GM21515 (cell line): ENCODE data around the gene VAV3.

Source experiments
- ATAC-seq: cut with Tn5 transposase; IDR thresholded peaks from one replicate; pipeline ENCODE4 v1.9.1; 2021; ENCODE audit not compliant: unreplicated experiment

Gene VAV3

GRCh38 chr1:107972391-107973180 lies 7.6 kb upstream of the VAV3 start:
- ATAC-seq: no peak

GRCh38 chr1:107966550-107966949 lies 1.6 kb upstream of the VAV3 start:
- no peak for ATAC-seq

GRCh38 chr1:107964336-107965109 lies 457 bp downstream of the VAV3 start:
- ATAC-seq: no peak

GRCh38 chr1:107963601-107964335 lies 1.2 kb downstream of the VAV3 start:
- peak; percentile 81 for ATAC-seq

- ATAC-seq: no peak
These were observed 2.0 kb downstream of the VAV3 start for GRCh38 chr1:107963008-107963407.

GRCh38 chr1:107954719-107955415 lies 10.1 kb downstream of the VAV3 start:
- no peak for ATAC-seq

- no peak for ATAC-seq
These were observed 10.9 kb downstream of the VAV3 start for GRCh38 chr1:107954126-107954525.

- ATAC-seq: no peak
These were observed 11.4 kb downstream of the VAV3 start for GRCh38 chr1:107953556-107953955.

- ATAC-seq: no peak
These were observed 12.0 kb downstream of the VAV3 start for GRCh38 chr1:107952989-107953388.

- no peak for ATAC-seq
These were observed 14.5 kb downstream of the VAV3 start for GRCh38 chr1:107950464-107950863.

GRCh38 chr1:107949467-107950253 lies 15.3 kb downstream of the VAV3 start:
- ATAC-seq: peak; percentile 86

GRCh38 chr1:107946794-107947193 lies 18.2 kb downstream of the VAV3 start:
- ATAC-seq: no peak

- ATAC-seq: no peak
These were observed 21.3 kb downstream of the VAV3 start for GRCh38 chr1:107943694-107944093.

- no peak for ATAC-seq
These were observed 22.2 kb downstream of the VAV3 start for GRCh38 chr1:107942814-107943213.

- no peak for ATAC-seq
These were observed 23.4 kb downstream of the VAV3 start for GRCh38 chr1:107941531-107941930.

GRCh38 chr1:107941123-107941522 lies 23.9 kb downstream of the VAV3 start:
- no peak for ATAC-seq

GRCh38 chr1:107940701-107941100 lies 24.3 kb downstream of the VAV3 start:
- no peak for ATAC-seq

GRCh38 chr1:107940017-107940577 lies 24.9 kb downstream of the VAV3 start:
- no peak for ATAC-seq

GRCh38 chr1:107939256-107939655 lies 25.7 kb downstream of the VAV3 start:
- ATAC-seq: no peak
